A673 (cell line): ENCODE results near the gene PAQR8.

ENCODE experiments used
- CTCF ChIP-seq: fragments of 300-800, 200-600 bp; sonication (generic); conservative IDR thresholded peaks from 2 replicates; pipeline ENCODE4 v1.5.1; 2017; ENCODE audit warnings: low read depth, mild to moderate bottlenecking, antibody characterized with exemption, low read length, moderate library complexity, mixed read lengths
- EZH2 ChIP-seq: fragments of 200-600 bp; sonication (generic); IDR thresholded peaks from 2 replicates; pipeline ENCODE4 v1.6.1; 2017; ENCODE audit warnings: borderline replicate concordance, low read depth, mild to moderate bottlenecking, mixed read lengths, antibody characterized with exemption, low read length; ENCODE audit not compliant: poor library complexity, severe bottlenecking

GRCh38 chr6:52345311-52345710, 16.6 kb upstream of the PAQR8 start:
- TF ChIP-seq CTCF (no peak), EZH2 (no peak)
